ENCODE results near the gene PROS1. TPM values are rescaled to one million over a fixed set of nuclear protein-coding genes. Genes with fewer than 3 reads are reported as not detected.

Gene PROS1
- total and polyA plus RNA-seq, 9 of the 15 experiments (the other 6 are each of a cell fraction or from before 2014, with no cell fraction given): 5.5 to 50.5 (median 22.7) TPM

DNA sequence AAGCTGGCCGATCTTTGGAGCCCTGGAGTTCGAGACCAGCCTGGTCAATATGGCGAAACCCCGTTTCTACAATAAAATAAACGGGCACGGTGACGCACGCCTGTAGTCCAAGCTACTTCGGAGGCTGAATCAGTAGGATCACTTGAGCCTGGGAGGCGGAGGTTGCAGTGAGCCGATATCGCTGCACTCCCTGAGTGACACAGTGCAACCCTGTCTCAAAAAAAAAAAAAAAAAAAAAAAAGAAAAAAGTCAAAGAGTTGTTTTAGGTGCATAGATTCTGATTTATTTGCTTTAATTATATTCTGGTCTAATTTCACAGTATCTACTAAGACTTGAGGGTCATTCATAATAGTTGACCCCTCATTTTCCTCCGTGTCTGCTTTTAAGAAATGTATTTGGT is 8.0 kb upstream of the PROS1 start (continued):
- 0 out of 2 replicates have a peak, but pooled peaks have one; percentile 20 for TF ChIP-seq SMARCA4 (IDR thresholded peaks at IDR 0.05)
- peak; percentile 36; the same call in 1 of the 2 replicates for TF ChIP-seq CEBPB (tag; IDR thresholded peaks at IDR 0.05)
- 0 out of 2 replicates have a peak, but pooled peaks have one; percentile 36 for TF ChIP-seq RBFOX2 (IDR thresholded peaks at IDR 0.05; ENCODE audit: low read depth, low read length)
- TF ChIP-seq CREM (IDR thresholded peaks at IDR 0.05; ENCODE audit: low read depth): 0 out of 2 replicates have a peak, but pooled peaks have one; percentile 46
- peak in 1 of 3 experiments; percentile 74 for TF ChIP-seq YY1 (IDR thresholded peaks at IDR 0.05; ENCODE audit: borderline replicate concordance in 1 of 3, control insufficient read depth in 1 of 3, extremely low read depth in 1 of 3, insufficient read depth in 3 of 3, insufficient read length in 1 of 3, insufficient replicate concordance in 2 of 3, low read depth in 1 of 3, low read length in 2 of 3)
- peak; percentile 37 for TF ChIP-seq RBBP5 (IDR thresholded peaks at IDR 0.05; ENCODE audit: borderline replicate concordance, insufficient read depth, low read length, poor library complexity, severe bottlenecking)
- TF ChIP-seq ATF1 (CRISPR knock-in tag; IDR thresholded peaks at IDR 0.05): no peak
- peak; percentile 43; the same call in 1 of the 2 replicates for TF ChIP-seq ATF1 (tag; IDR thresholded peaks at IDR 0.05)
- TF ChIP-seq, protein P1, sequence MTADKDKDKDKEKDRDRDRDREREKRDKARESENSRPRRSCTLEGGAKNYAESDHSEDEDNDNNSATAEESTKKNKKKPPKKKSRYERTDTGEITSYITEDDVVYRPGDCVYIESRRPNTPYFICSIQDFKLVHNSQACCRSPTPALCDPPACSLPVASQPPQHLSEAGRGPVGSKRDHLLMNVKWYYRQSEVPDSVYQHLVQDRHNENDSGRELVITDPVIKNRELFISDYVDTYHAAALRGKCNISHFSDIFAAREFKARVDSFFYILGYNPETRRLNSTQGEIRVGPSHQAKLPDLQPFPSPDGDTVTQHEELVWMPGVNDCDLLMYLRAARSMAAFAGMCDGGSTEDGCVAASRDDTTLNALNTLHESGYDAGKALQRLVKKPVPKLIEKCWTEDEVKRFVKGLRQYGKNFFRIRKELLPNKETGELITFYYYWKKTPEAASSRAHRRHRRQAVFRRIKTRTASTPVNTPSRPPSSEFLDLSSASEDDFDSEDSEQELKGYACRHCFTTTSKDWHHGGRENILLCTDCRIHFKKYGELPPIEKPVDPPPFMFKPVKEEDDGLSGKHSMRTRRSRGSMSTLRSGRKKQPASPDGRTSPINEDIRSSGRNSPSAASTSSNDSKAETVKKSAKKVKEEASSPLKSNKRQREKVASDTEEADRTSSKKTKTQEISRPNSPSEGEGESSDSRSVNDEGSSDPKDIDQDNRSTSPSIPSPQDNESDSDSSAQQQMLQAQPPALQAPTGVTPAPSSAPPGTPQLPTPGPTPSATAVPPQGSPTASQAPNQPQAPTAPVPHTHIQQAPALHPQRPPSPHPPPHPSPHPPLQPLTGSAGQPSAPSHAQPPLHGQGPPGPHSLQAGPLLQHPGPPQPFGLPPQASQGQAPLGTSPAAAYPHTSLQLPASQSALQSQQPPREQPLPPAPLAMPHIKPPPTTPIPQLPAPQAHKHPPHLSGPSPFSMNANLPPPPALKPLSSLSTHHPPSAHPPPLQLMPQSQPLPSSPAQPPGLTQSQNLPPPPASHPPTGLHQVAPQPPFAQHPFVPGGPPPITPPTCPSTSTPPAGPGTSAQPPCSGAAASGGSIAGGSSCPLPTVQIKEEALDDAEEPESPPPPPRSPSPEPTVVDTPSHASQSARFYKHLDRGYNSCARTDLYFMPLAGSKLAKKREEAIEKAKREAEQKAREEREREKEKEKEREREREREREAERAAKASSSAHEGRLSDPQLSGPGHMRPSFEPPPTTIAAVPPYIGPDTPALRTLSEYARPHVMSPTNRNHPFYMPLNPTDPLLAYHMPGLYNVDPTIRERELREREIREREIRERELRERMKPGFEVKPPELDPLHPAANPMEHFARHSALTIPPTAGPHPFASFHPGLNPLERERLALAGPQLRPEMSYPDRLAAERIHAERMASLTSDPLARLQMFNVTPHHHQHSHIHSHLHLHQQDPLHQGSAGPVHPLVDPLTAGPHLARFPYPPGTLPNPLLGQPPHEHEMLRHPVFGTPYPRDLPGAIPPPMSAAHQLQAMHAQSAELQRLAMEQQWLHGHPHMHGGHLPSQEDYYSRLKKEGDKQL (CRISPR knock-in tag; IDR thresholded peaks at IDR 0.05; ENCODE audit: borderline replicate concordance): no peak
- TF ChIP-seq ZFX (CRISPR knock-in tag; IDR thresholded peaks at IDR 0.05): no peak

Data from K562 (cell line).